Calu3 (cell line): Measurements from ENCODE around the gene NEXN. TPM values are rescaled to one million over a fixed set of nuclear protein-coding genes. Genes with fewer than 3 reads are reported as not detected.
"Not testable (repeated sequence)": the region's sequence is repeated elsewhere in the genome, so short reads cannot be mapped to it uniquely, and the experiment has no call there.

Source experiments
- BruUV-seq: library from RNA; stranded (reverse); fragments of 400-500 nt; replicated peaks from 2 replicates; lab custom pipeline; 2021; lab: Mats Ljungman, UMichigan
- CTCF ChIA-PET: fragments of 300-600 bp; sonication (Branson Sonifier 250); formaldehyde crosslinking; loops from one replicate; lab custom pipeline; 2022; ENCODE audit warnings: antibody characterized with exemption; lab: Charles Lee
- DNase-seq: peaks from one replicate; pipeline ENCODE4 v3.0.0; 2022
- H3K27ac Mint-ChIP-seq: one replicate; pipeline ENCODE4 v1.8.0; 2022; ENCODE audit warnings: mixed read lengths; ENCODE audit not compliant: unreplicated experiment
- H3K27me3 Mint-ChIP-seq: one replicate; pipeline ENCODE4 v1.8.0; 2022; ENCODE audit warnings: mixed read lengths; ENCODE audit not compliant: unreplicated experiment
- H3K36me3 Mint-ChIP-seq: one replicate; pipeline ENCODE4 v1.8.0; 2022; ENCODE audit warnings: mild to moderate bottlenecking, moderate library complexity, mixed read lengths; ENCODE audit not compliant: insufficient read depth, unreplicated experiment
- H3K4me1 Mint-ChIP-seq: one replicate; pipeline ENCODE4 v1.8.0; 2022; ENCODE audit warnings: mild to moderate bottlenecking, low read depth, mixed read lengths; ENCODE audit not compliant: unreplicated experiment
- H3K4me3 Mint-ChIP-seq: one replicate; pipeline ENCODE4 v1.8.0; 2022; ENCODE audit warnings: mild to moderate bottlenecking, low read depth, moderate library complexity, mixed read lengths; ENCODE audit not compliant: unreplicated experiment
- H3K9me3 Mint-ChIP-seq: one replicate; pipeline ENCODE4 v1.8.0; 2022; ENCODE audit warnings: low read depth, mixed read lengths; ENCODE audit not compliant: unreplicated experiment
- intact Hi-C: fragments of 100-400 bp; cut with micrococcal nuclease; formaldehyde crosslinking; loops from one replicate; pipeline ENCODE4 v1.10.0; 2022; ENCODE audit not compliant: unreplicated experiment
- total RNA-seq: library from RNA; stranded (reverse); gene quantifications from 2 replicates; pipeline ENCODE4 v1.2.3, GENCODE V29; 2022
- TF ChIP-seq, protein P1 (sequence below): fragments of 200-600 bp; IDR thresholded peaks from one replicate; pipeline ENCODE4 v1.8.0; 2022; ENCODE audit warnings: antibody characterized with exemption; ENCODE audit not compliant: unreplicated experiment

Gene NEXN
- total RNA-seq, 1 experiment from 2014 or later: 2.0 TPM

DNA sequence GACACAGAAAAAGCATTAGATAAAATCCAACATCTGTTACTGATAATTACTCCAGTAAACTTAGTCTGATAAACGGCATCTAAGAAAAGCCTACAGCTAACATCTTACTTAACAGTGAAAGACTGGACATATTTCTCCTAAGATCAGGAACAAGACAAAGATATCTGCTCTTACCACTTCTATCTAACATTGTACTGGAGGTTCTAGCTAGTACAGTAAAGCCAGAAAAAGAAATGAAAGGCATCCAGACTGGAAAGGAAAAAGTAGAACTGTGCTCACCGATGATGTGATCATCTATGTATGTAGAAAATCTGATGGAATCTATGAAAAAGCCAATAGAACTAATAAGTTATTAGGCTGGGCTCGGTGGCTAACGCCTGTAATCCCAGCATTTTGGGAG, 21.7 kb downstream of the NEXN start:
- Mint-ChIP-seq H3K27ac (no peak overlapping the region), H3K9me3 (no peaks in the 10 kb centered on the region), H3K27me3 (no peaks in the 10 kb centered on the region), H3K4me3 (no peak overlapping the region), H3K4me1 (no peaks in the 10 kb centered on the region), H3K36me3 (no peaks in the 10 kb centered on the region)
- intact Hi-C loops: no loop called here
- DNase-seq: no peak
- CTCF ChIA-PET: no interaction called here
- no TSS peak for BruUV-seq
- TF ChIP-seq, protein P1, sequence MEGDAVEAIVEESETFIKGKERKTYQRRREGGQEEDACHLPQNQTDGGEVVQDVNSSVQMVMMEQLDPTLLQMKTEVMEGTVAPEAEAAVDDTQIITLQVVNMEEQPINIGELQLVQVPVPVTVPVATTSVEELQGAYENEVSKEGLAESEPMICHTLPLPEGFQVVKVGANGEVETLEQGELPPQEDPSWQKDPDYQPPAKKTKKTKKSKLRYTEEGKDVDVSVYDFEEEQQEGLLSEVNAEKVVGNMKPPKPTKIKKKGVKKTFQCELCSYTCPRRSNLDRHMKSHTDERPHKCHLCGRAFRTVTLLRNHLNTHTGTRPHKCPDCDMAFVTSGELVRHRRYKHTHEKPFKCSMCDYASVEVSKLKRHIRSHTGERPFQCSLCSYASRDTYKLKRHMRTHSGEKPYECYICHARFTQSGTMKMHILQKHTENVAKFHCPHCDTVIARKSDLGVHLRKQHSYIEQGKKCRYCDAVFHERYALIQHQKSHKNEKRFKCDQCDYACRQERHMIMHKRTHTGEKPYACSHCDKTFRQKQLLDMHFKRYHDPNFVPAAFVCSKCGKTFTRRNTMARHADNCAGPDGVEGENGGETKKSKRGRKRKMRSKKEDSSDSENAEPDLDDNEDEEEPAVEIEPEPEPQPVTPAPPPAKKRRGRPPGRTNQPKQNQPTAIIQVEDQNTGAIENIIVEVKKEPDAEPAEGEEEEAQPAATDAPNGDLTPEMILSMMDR: no peak

DNA sequence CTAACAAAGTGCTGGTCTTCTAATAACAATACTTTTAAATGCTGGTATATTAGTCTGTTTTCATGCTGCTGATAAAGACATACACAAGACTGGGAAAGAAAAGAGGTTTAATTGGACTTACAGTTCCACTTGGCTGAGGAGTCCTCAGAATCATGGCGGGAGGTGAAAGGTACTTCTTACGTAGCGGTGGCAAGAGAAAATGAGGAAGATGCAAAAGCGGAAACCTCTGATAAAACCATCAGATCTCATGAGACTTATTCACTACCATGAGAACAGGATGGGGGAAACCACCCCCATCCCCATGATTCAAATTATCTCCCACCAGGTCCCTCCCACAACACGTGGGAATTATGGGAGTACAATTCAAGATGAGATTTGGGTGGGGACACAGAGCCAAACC, 30.5 kb downstream of the NEXN start:
- H3K36me3 Mint-ChIP-seq, H3K27ac Mint-ChIP-seq, H3K9me3 Mint-ChIP-seq, CTCF ChIA-PET, H3K27me3 Mint-ChIP-seq, H3K4me1 Mint-ChIP-seq, H3K4me3 Mint-ChIP-seq, intact Hi-C loops, BruUV-seq, DNase-seq: not testable (repeated sequence)

DNA sequence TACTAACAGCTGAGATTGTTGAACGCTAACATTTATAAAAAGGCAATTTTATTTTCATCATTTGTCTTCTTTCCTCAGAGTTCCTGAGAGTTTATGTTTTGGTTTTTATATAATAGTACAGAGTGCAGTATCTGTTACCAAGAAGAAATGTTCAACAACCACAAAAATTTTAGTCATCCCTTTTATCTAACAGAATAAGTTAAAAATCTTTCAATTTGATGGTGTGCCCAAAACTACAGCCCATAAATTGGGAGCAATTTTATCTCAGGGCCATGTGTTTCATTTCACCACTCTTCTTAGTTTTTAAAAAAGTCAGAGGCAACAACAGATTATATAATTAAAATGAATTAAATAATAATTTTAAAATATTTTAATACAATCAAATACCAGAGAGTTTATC, 37.1 kb downstream of the NEXN start:
- Mint-ChIP-seq H3K4me1 (peaks cover 8% of the 10 kb centered on the region), H3K27ac (no peak overlapping the region), H3K9me3 (no peaks in the 10 kb centered on the region), H3K36me3 (no peaks in the 10 kb centered on the region), H3K4me3 (no peak overlapping the region), H3K27me3 (no peaks in the 10 kb centered on the region)
- no peak for DNase-seq
- CTCF ChIA-PET: no interaction called here
- TF ChIP-seq, protein P1: no peak
- no TSS peak for BruUV-seq
- intact Hi-C loops: no loop called here

- no peak for DNase-seq
- no peaks in the 10 kb centered on the region for H3K27me3 Mint-ChIP-seq
- intact Hi-C loops: no loop called here
- H3K36me3 Mint-ChIP-seq: no peaks in the 10 kb centered on the region
- BruUV-seq: no TSS peak
- H3K9me3 Mint-ChIP-seq: no peaks in the 10 kb centered on the region
- H3K27ac Mint-ChIP-seq: no peak overlapping the region
- H3K4me1 Mint-ChIP-seq: peaks cover 8% of the 10 kb centered on the region
- no peak overlapping the region for H3K4me3 Mint-ChIP-seq
- TF ChIP-seq, protein P1: no peak
- CTCF ChIA-PET: no interaction called here
Observed at GRCh38 chr1:77925956-77926355, 37.5 kb downstream of the NEXN start.

- DNase-seq: no peak
- H3K27ac Mint-ChIP-seq: no peak overlapping the region
- TF ChIP-seq, protein P1: no peak
- no peaks in the 10 kb centered on the region for H3K27me3 Mint-ChIP-seq
- CTCF ChIA-PET: no interaction called here
- intact Hi-C loops: no loop called here
- H3K9me3 Mint-ChIP-seq: no peaks in the 10 kb centered on the region
- no TSS peak for BruUV-seq
- H3K4me1 Mint-ChIP-seq: peaks cover 8% of the 10 kb centered on the region
- no peaks in the 10 kb centered on the region for H3K36me3 Mint-ChIP-seq
- H3K4me3 Mint-ChIP-seq: no peak overlapping the region
Observed at GRCh38 chr1:77926561-77927357, 38.3 kb downstream of the NEXN start.
